ENCODE data around the gene AMPD1. TPM values are rescaled to one million over a fixed set of nuclear protein-coding genes. Genes with fewer than 3 reads are reported as not detected.

AMPD1 gene
- not detected in 2 replicates for total RNA-seq (ENCODE audit: low replicate concordance)

DNA sequence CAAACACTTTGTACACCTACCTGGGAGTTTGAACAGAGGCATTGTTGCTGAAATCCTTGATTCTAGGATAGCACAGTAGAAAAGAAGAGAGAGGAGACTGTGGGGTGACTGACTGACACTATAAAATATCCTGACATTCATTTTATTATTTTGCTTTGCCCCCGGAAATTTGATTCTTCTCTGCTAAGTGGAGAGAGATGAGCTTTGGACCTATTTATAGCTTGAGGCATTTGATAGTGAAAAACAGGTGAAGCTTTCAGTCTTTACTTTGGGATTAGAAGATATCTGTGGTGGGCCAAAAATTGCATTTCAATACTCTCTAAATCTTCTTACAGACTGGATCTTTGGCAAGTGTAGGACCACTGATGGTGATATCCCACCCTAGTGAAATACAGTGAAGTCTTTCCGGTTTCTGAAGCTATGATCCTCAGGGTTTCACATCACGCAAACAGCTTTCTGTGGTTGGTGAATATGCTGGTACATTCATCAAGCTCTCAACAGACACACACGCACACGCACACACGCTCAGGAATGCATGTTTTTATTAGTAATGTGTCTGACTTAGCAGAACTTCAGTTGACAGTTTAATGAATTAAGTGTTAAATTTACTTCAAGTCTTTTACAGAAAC, at the start of gene AMPD1:
Gene AMPD1, minus strand, starts transcription at position 117 of the 629 bp plus-strand sequence. Its CDS starts 75 bp downstream, at position 42.

DNA sequence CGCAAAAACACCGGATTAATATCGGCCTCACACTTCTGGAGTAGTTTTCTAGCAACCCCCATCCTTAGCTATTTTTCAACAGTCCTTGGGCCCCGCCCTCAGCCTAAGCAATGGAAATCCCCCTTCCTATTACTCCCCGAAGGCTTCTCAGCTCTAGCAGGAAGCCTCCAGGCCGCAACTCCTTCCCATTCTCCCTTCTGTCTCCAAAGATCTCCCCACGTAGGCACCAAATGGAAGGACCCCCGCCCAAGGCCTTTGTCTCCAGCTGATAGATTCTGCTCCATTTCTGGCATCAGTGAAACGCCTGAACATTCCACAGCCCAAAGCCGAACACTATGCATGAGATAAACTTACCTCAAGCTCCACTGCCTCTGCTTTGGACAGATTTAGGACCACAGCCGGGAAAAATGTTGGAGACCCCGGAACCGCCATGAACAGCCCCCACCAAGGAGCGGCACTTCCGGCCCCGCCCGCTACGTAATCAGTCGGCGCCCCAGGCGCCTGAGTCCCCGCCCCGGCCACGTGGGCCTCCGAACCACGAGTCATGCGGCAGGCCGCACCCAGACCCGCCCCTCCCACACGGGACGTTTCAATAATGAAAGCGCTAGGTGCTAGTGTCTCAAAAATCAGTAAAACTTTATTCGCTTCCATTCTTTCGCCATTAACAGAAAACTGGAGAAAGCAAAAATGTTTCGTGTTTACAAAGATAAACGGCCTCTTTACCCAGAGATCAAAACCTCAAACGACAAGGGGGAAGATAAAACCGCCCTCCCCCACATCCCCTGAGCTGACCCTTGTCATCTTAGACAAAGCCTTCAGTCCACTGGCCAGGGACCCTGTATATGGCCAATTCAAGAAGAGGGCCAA, 21.2 kb upstream of the AMPD1 start, which contains the start of gene NRAS:
Gene NRAS, minus strand, starts transcription at position 468 of the 867 bp plus-strand sequence. CDS start 611 bp downstream, outside the sequence.

DNA sequence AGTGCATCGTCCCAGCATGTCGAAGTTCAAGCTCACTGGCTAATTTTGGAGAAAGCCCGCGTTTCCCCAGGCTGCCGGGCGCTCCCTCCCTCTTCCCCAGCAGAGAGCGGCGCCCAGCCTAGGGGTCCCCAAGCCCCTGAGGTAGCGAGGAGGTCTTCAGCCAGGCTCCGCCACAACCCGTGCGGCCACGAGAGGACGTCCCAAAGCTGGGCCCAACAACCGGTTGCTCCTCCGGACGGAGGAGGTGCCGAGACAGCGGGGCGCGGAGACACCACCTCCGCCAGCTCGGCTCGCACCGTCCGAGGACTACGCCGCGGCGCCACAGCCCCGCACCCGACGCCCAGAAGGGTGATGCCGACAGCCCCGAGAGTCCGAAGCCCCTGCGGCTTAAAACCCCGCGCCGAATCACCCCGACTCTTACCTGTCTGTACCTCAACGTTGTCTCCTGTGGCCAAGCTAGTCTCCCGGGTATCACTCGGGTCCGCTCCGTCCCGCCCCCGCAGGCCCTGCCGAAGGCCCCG, 25.7 kb downstream of the AMPD1 start, which contains the start of gene DENND2C:
Gene DENND2C, minus strand, starts transcription at position 488 of the 521 bp plus-strand sequence. CDS start 44,065 bp downstream, outside the sequence.

Other genes with a start within 250 kb of the AMPD1 start
- gene TRIM33, start 184.3 kb downstream of the AMPD1 start, total RNA-seq (ENCODE audit: low replicate concordance): 13.9 and 15.4 TPM in 2 replicates
- gene BCAS2, start 113.9 kb downstream of the AMPD1 start, total RNA-seq (ENCODE audit: low replicate concordance): 26.9 and 32.4 TPM in 2 replicates
- 0.98 and 1.5 TPM in 2 replicates for gene DENND2C, start 25.5 kb downstream of the AMPD1 start, total RNA-seq (ENCODE audit: low replicate concordance)
- gene NRAS, start 21.2 kb upstream of the AMPD1 start, total RNA-seq (ENCODE audit: low replicate concordance): 13.2 and 45.2 TPM in 2 replicates
- gene CSDE1, start 62.4 kb upstream of the AMPD1 start, total RNA-seq (ENCODE audit: low replicate concordance): 785 and 1,500 TPM in 2 replicates
- 70.6 and 78.4 TPM in 2 replicates for gene SIKE1, start 85.1 kb upstream of the AMPD1 start, total RNA-seq (ENCODE audit: low replicate concordance)
- not detected in 2 replicates for gene SYCP1, start 159.3 kb upstream of the AMPD1 start, total RNA-seq (ENCODE audit: low replicate concordance)

Data from smooth muscle cell of the coronary artery (primary cell).